Left renal cortex interstitium (tissue), 4 donors: ENCODE data around the gene SLC38A10. TPM values are rescaled to one million over a fixed set of nuclear protein-coding genes. Genes with fewer than 3 reads are reported as not detected.
A peak's percentile ranks its signal among the peaks of the same experiment; 100 is the strongest.

Experiments
- DNase-seq, 4 donors: peaks; one replicate each; pipeline ENCODE4 v3.0.0-alpha.2; 2013; ENCODE audit warnings: low read depth in 4 of 4, low spot score in 2 of 4, missing footprints in 1 of 4
- polyA plus RNA-seq, 4 donors: library from polyadenylated mRNA; unstranded; fragments of 120-200 nt; gene quantifications; one replicate each; pipeline ENCODE4 v1.2.1, GENCODE V29; 2013; ENCODE audit not compliant: insufficient read length in 4 of 4

SLC38A10 gene
- polyA plus RNA-seq, 4 donors, result 49.5 to 83.9 (median 69.1) TPM

GRCh38 chr17:81218459-81218858 is 76.6 kb downstream of the SLC38A10 start:
- no peak for DNase-seq

GRCh38 chr17:81217491-81217890 is 77.6 kb downstream of the SLC38A10 start:
- DNase-seq, result no peak

DNA sequence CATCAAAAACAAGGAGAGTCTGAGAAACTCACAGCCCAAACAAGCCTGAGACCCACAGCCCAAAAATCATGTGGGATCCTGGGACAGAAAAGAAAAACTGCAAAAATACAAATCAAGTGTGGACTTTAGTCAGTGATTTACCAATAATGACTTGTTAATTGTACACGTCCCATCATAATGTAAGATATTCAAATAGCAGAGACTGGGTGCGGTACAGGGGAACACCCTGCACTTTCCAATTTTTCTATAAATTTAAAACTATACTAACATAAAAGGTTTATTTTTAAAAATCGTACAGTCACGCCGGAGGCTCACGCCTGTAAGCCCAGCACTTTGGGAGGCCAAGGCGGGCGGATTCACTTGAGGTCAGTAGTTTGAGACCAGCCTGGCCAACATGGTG is 81.1 kb downstream of the SLC38A10 start:
- DNase-seq, result no peak

GRCh38 chr17:81212365-81212764 is 82.7 kb downstream of the SLC38A10 start:
- no peak for DNase-seq

- DNase-seq, result no peak
These were observed 84.2 kb downstream of the SLC38A10 start for GRCh38 chr17:81210868-81211267.

- no peak for DNase-seq
These were observed 84.6 kb downstream of the SLC38A10 start for GRCh38 chr17:81210466-81210865.

DNA sequence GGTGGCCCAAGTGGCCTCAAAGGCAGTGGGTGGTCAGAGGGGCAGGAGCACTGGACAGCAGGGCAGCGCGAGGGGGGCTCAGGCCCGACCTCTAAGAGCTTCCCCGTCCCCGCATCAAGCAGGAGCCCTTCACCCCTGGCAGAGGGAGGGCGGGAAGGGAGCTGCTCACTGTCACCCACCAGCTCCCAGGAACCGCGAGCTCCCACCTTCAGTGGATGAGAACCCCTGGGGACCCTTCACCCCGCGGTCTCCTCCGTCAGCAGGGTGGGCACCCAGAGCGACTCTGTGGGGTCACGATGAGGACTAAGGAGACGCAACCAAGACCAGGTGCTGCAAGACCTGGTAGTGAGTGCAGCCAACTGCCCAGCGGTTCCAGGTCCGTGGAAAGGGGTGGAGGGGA is 86.0 kb downstream of the SLC38A10 start:
- DNase-seq, result no peak

DNA sequence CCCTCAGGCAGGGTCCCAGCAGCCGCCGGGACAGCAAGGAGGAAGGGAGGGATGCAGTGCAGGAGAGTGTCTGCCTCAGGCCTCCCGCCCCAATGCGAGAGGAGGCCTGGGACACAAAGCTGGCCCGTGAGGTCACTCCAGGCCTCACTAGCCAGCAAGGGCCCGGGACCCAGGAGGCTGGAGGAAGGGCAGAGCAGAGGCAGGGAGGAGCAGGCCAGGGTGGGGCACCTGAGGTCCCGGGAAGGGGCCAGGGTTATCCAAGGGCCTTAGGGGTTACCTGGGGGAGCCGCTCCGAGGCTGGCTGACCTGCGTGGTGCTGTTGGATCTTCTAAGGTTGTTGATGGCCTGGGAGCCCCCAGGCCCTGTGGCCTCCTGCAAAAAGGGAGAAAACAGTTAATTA is 86.5 kb downstream of the SLC38A10 start:
- no peak for DNase-seq

DNA sequence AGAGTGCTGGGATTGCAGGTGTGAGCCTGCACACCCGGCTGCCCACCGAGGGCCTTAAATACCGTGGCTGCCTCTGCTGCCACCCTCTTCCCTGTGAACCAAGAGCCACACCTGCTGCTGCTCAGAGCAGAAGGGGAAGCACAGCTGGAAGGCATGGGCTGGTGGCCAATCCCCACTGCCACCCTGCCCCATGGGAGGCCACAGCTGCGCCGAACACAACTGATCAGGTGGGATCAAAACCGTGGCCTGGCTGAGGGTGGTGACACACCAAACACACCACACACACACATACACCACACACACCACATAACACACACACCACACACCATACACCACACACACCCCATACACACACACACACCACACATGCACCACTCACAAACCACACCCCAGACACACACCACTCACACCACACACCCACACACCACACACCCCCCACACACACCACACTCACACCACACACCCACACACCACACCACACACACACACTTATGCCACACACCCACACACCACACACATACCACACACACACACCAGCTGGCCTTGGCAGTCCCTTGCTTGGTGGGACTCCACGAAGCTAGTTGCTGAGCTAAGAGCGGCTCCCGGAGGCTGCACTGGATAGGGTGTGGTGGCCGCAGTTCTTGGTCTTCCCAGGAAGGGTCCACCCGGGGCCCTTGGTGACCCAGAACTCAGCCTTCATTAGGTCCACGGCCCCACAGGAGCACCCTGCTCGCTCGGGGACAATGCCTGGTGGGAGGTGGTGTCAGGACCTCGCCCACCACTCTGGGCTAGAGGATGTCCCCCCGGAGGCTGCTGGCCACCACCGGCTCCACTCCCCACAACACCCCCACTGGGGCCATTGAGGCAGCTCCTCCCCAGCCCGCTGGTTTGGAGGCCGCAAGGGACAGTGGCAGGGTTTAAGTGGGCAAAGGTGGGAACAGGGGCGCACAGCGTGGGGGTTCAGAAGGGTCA is 87.2 kb downstream of the SLC38A10 start:
- no peak for DNase-seq

- no peak for DNase-seq
These were observed 88.5 kb downstream of the SLC38A10 start for GRCh38 chr17:81206657-81207056.

DNA sequence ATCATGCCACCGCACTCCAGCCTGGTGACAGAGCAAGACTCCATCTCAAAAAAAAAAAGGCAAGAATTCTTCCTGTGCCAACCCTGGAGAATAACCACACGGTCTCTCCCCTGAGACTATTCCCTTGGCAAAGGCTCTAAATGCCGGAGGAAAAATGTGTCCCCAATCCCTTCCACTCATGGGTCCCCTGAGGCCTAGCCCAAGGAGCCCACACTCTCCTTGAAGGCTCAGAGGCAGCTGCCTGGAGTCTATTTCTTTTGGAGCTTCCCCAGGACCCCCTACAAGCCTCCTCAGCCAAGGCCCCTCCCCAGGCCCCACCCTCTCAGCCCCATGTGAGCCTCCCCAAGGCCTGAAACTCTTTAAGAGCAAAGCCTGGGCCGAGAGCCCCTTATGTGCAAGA is 88.9 kb downstream of the SLC38A10 start:
- DNase-seq, result no peak

DNA sequence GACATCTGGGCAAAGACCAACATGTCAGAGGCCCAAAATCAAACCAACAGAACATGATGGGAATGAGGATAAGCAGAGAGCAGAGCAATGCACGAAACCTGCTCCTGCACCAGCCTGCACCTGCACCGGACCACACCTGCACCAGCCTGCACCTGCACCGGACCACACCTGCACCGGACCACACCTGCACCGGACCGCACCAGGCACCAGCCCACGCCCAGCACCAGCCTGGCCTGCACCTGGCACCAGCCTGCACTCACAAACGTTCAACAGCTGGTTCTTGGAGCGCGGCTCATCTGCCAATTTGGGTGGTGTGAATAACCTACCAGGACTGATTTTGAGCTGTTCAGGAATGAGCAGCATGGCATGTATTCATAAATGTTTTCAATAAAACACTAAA is 90.5 kb downstream of the SLC38A10 start:
- DNase-seq, result no peak

GRCh38 chr17:81203136-81203535 is 92.0 kb downstream of the SLC38A10 start:
- DNase-seq, result no peak

GRCh38 chr17:81202318-81202717 is 92.8 kb downstream of the SLC38A10 start:
- no peak for DNase-seq

GRCh38 chr17:81200695-81201580 is 94.2 kb downstream of the SLC38A10 start:
- DNase-seq, result peak in 1 of 4 donors; percentile 39

- DNase-seq, result no peak
These were observed 94.9 kb downstream of the SLC38A10 start for GRCh38 chr17:81200201-81200600.

DNA sequence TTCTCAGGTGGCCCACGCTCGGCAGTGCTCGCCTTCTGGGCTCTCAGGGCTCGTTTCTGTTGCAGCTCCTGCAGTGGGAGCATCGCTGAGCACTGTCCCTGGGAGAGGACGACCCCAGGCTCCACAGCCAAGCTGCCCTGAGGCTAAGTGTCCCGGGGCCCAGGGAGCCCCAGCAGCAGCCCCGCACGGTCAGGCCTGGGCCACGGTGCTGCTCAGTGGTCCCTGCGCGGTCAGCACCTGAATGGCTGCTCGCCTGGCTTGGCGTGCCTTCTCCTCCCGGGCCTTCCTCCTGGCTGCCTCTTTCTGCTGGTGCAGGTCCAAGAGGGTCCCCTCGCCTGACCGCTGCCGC is 95.7 kb downstream of the SLC38A10 start:
- no peak for DNase-seq

DNA sequence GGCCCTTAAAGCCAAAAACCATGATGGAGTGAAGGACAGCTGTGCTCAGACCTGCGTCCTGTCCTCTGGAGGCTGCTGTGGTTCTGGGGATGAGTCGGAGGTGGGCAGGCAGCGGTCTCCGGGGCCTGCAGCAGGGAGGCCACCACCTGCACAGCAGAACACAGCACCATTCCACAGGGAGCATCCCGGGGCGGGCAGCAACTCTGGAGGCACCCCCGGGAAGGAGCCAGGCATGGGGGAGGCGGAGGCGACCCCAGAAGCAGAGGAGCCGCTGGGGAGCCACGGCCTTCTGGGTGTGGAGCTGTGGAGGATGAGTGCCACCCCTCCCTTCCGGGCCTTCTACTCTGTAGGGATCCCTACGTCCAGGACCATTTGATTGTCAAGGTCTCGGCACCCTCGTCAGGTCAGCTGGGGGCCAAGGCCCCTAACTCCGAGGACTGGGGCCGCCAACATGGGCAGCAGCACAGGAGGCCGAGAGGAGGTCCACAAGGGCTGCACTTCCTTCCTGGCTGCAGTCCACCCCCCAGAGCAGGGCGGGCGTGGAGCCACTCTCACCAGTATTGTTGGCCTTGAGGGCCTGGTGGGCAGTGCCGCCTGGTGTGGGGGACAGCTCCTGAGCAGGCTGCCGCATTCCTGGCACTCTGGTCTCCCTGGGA is 96.2 kb downstream of the SLC38A10 start:
- DNase-seq, result no peak

GRCh38 chr17:81197831-81198490 is 97.1 kb downstream of the SLC38A10 start:
- no peak for DNase-seq

DNA sequence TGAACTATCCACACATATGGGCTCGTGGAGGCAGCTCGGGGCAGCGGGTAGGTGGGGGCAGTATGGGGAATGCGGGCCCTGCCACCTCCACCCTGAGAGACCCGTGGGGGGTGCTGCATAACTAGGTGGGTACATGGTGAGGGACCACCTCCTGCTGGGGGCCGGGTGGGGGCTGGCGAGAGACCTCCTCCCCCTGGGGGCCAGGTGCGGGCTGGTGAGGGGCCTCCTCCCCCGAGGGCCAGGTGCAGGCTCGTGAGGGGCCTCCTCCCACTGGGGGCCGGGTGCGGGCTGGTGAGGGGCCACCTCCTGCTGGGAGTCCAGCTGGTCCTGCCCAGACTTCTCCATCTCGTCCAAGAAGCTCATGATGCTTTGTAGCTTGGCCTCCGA is 97.7 kb downstream of the SLC38A10 start:
- no peak for DNase-seq
